GM12864 (cell line): ENCODE results near the gene PHF21A.
A peak's percentile ranks its signal among the peaks of the same experiment; 100 is the strongest.

Experiments
- DNase-seq: peaks from one replicate; pipeline ENCODE4 v3.0.0-alpha.2; 2011; ENCODE audit warnings: low read depth
- H3K4me3 ChIP-seq: 2 replicates; pipeline ENCODE4 v1.5.1; 2011; ENCODE audit warnings: mild to moderate bottlenecking, low read depth, low read length, control low read depth
- TF ChIP-seq, protein P1 (sequence below): IDR thresholded peaks from 2 replicates; pipeline ENCODE4 v1.5.1; 2011; ENCODE audit warnings: low read depth, mild to moderate bottlenecking, moderate library complexity, low read length, control low read depth, inconsistent platforms; ENCODE audit errors: missing control alignments

Gene PHF21A

GRCh38 chr11:46009647-46010046, 111.6 kb downstream of the PHF21A start:
- DNase-seq, result no peak
- no peak overlapping the region for H3K4me3 ChIP-seq
- TF ChIP-seq, protein P1, sequence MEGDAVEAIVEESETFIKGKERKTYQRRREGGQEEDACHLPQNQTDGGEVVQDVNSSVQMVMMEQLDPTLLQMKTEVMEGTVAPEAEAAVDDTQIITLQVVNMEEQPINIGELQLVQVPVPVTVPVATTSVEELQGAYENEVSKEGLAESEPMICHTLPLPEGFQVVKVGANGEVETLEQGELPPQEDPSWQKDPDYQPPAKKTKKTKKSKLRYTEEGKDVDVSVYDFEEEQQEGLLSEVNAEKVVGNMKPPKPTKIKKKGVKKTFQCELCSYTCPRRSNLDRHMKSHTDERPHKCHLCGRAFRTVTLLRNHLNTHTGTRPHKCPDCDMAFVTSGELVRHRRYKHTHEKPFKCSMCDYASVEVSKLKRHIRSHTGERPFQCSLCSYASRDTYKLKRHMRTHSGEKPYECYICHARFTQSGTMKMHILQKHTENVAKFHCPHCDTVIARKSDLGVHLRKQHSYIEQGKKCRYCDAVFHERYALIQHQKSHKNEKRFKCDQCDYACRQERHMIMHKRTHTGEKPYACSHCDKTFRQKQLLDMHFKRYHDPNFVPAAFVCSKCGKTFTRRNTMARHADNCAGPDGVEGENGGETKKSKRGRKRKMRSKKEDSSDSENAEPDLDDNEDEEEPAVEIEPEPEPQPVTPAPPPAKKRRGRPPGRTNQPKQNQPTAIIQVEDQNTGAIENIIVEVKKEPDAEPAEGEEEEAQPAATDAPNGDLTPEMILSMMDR, result no peak

DNA sequence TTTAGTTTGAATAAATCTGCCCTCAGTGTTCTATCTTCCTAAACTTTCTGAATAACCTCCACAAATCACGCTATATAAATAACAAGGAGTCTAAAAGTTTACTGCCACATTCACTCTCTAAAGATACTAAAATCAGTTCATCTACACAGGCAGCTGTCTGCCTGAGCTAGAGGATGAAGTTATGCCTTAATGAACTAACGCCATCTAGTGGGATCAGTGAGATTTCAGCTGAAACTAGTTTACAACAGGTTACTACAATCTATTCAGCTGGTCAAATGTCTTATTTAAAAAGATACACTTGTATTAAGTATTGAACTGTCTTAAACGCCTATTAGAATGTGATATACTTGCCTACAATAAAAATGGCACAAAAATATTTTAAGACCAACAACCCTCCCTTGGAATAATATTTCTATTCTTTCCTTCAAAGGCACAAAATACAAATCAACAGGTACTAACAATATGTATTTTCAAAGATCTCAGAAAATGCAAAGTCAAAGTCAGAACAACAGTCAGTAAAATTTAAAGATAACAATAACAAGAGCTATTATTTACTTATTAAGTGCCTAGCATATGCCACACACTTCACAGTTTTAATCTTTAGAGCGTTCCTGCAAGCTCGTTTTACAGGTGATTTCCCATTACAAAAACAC, 114.7 kb downstream of the PHF21A start:
- no peak overlapping the region for H3K4me3 ChIP-seq
- TF ChIP-seq, protein P1, result peak; percentile 69
- DNase-seq, result peak; percentile 54

DNA sequence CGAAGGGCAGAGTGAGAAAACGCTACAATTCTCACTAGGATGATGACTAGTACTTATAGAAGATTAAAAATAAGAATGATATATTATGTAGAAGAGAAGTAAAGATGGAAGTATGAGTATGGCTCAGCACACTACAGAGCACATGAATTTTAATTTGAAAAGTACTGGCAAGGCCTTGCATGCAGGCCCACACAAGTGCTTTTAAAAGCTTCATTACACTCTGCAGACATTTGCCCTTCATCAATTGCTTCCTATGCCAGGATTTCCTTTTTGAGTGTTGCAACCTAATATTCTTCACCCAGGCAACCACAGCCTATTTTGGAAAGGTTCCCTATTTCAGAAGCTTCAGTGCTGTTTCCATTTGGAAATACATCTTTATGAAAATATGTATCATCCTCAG, 117.7 kb downstream of the PHF21A start:
- TF ChIP-seq, protein P1, result no peak
- no peak overlapping the region for H3K4me3 ChIP-seq
- DNase-seq, result no peak

GRCh38 chr11:46002189-46002588, 119.1 kb downstream of the PHF21A start:
- no peak for DNase-seq
- TF ChIP-seq, protein P1, result no peak
- H3K4me3 ChIP-seq, result no peak overlapping the region

GRCh38 chr11:46001448-46001914, 119.8 kb downstream of the PHF21A start:
- no peak for DNase-seq
- TF ChIP-seq, protein P1, result no peak

DNA sequence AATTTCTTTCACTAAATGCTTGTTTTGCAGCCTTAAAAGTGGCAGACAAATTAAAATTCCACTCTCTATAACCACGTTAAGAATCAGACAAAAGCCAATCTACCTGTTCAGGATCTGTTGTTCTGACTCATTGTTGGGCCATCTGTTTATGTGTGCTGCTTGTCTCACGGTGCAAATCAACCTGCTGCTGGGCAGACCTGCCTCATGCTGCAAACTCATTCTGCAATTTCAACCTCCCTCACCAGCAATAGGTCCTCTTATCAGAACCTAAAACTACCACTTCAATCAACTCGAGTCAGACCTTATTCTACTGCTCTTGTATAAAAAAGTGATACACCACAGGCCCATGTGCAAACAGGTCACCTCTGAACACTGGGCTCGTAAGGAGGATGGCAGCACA, 123.7 kb downstream of the PHF21A start:
- DNase-seq, result no peak
- no peak overlapping the region for H3K4me3 ChIP-seq
- TF ChIP-seq, protein P1, result no peak

More at GRCh38 chr11:46001448-46001914, 119.8 kb downstream of the PHF21A start:
- no peak overlapping the region for H3K4me3 ChIP-seq

- TF ChIP-seq, protein P1, result no peak
- DNase-seq, result no peak
- H3K4me3 ChIP-seq, result no peak overlapping the region
Observed at GRCh38 chr11:45995342-45995734, 125.9 kb downstream of the PHF21A start.
